Upper lobe of left lung (tissue), 6 donors: ENCODE data around the gene ACTR3C. TPM values are rescaled to one million over a fixed set of nuclear protein-coding genes. Genes with fewer than 3 reads are reported as not detected.

Source experiments
- ATAC-seq, 2 donors: fragments of 200-7000 bp; cut with Tn5 transposase; one replicate each; pipeline ENCODE4 v1.9.1; 2022; ENCODE audit warnings: mild to moderate bottlenecking in 2 of 2, moderate library complexity in 2 of 2; ENCODE audit not compliant: low FRiP score in 2 of 2
- DNase-seq, 2 donors: peaks; one replicate each; pipeline ENCODE4 v3.0.0-alpha.2; 2019 to 2020
- H3K27ac ChIP-seq, 4 donors: fragments of 200-600 bp; sonication (generic); one replicate each; pipeline ENCODE4 v1.5.1; 2016 to 2019
- H3K27me3 ChIP-seq, 4 donors: fragments of 200-600 bp; sonication (generic); one replicate each; pipeline ENCODE4 v1.5.1; 2017 to 2019
- H3K36me3 ChIP-seq, 4 donors: fragments of 200-600 bp; sonication (generic); one replicate each; pipeline ENCODE4 v1.5.1; 2016 to 2019
- H3K4me1 ChIP-seq, 4 donors: fragments of 200-600 bp; sonication (generic); one replicate each; pipeline ENCODE4 v1.5.1; 2018 to 2019
- H3K4me3 ChIP-seq, 4 donors: fragments of 200-600 bp; sonication (generic); one replicate each; pipeline ENCODE4 v1.5.1; 2017 to 2019; ENCODE audit warnings: mild to moderate bottlenecking in 2 of 4, moderate library complexity in 1 of 4
- H3K9me3 ChIP-seq, 4 donors: fragments of 200-600 bp; sonication (generic); one replicate each; pipeline ENCODE4 v1.5.1; 2018 to 2019
- EP300 ChIP-seq, 4 donors: sonication (generic); formaldehyde crosslinking; IDR thresholded peaks; one replicate each; pipeline ENCODE4 v1.5.1; 2017; ENCODE audit warnings: antibody characterized with exemption in 4 of 4, control low read depth in 2 of 4
- POLR2A ChIP-seq, 4 donors: fragments of 450-650 bp; IDR thresholded peaks; one replicate each; pipeline ENCODE4 v1.5.1; 2016 to 2017; ENCODE audit warnings: antibody characterized with exemption in 4 of 4, mild to moderate bottlenecking in 2 of 4
- POLR2AphosphoS5 ChIP-seq, 2 donors: sonication (generic); formaldehyde crosslinking; IDR thresholded peaks; one replicate each; pipeline ENCODE4 v1.5.1; 2017; ENCODE audit warnings: antibody characterized with exemption in 2 of 2
- WGBS, 2 donors: methylation state at CpG; one replicate each; pipeline ENCODE4 v1.1.5; 2017 to 2018; 5-methylcytosine and 5-hydroxymethylcytosine counted together
- total RNA-seq, 6 donors: library from RNA; depleted of rRNA in 4 of 6; stranded (reverse); fragments of >200 nt in 4 of 6; gene quantifications; one replicate each; pipeline versions ENCODE4 v1.1.0 to v1.2.1, GENCODE V29; 2016 to 2021
- TF ChIP-seq, protein P1 (sequence below), 6 experiments: fragments of 450-650 bp in 4 of 6; fragments of 200-600 bp in 2 of 6; sonication (generic) in 2 of 6; IDR thresholded peaks; one replicate each; pipeline ENCODE4 v1.5.1; 2016 to 2019; ENCODE audit warnings: antibody characterized with exemption in 6 of 6
- donor health status: DM: no; HTN: no; CAD: no; lungs with moderate emphysema.
- donor health status: DM: no; HTN: yes; CAD: no; lungs with severe emphysema.

Gene ACTR3C
- total RNA-seq, 6 donors from 2014 or later: 12.1 to 123 (median 24.1) TPM

DNA sequence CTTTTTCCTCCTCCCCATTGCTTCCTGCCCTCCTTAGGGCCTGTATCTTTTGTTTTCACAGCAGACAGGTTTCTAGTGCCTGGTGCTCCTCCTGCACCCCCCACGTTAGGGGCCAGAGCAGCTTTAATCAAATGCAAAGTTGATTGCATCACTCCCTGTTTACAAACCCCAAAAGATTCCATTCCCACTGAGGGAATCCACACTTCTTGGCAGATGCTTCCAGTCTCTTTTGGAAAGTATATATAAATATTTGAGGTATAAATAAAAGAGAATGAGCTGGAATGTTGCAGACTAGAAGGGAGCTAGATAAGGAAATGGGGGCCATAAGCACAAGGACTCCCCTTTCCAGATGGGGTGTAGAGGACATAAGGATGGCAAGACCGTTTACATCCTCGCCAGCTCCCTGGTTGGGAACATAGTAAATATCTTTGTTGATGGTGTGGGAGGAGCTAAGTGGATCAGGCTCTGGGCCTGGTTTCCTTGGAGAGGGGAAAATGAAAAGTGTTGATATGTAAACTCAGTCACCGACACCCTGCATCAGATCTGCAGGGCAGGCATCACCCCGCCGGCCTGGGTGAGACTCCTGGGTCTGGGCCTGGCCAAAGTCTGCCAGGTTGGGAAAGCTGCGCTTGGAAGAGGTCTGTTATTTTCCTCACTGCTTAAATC lies 11.9 kb upstream of the ACTR3C start:
- Histone ChIP-seq H3K4me1 (peaks cover 6 to 18% (median 13%) of the 10 kb centered on the region in 4 donors), H3K27ac (peak overlapping the region in 2 of 4 donors; percentile 23 to 61), H3K9me3 (no peaks in the 10 kb centered on the region), H3K36me3 (peaks cover 0 to 12% (median 2%) of the 10 kb centered on the region in 4 donors), H3K4me3 (no peak overlapping the region), H3K27me3 (peaks cover 0 to 4% (median 1%) of the 10 kb centered on the region in 4 donors)
- ATAC-seq: no peak
- WGBS, 2 donors: 56 to 64% methylated on average over 5 to 7 of the region's 7 CpGs
- no peak for DNase-seq
- TF ChIP-seq POLR2AphosphoS5 (IDR thresholded peaks at IDR 0.05) (no peak), POLR2A (IDR thresholded peaks at IDR 0.05) (peak in 1 of 4 donors; percentile 26), EP300 (IDR thresholded peaks at IDR 0.05) (no peak)
- TF ChIP-seq, protein P1, sequence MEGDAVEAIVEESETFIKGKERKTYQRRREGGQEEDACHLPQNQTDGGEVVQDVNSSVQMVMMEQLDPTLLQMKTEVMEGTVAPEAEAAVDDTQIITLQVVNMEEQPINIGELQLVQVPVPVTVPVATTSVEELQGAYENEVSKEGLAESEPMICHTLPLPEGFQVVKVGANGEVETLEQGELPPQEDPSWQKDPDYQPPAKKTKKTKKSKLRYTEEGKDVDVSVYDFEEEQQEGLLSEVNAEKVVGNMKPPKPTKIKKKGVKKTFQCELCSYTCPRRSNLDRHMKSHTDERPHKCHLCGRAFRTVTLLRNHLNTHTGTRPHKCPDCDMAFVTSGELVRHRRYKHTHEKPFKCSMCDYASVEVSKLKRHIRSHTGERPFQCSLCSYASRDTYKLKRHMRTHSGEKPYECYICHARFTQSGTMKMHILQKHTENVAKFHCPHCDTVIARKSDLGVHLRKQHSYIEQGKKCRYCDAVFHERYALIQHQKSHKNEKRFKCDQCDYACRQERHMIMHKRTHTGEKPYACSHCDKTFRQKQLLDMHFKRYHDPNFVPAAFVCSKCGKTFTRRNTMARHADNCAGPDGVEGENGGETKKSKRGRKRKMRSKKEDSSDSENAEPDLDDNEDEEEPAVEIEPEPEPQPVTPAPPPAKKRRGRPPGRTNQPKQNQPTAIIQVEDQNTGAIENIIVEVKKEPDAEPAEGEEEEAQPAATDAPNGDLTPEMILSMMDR (IDR thresholded peaks at IDR 0.05): no peak

DNA sequence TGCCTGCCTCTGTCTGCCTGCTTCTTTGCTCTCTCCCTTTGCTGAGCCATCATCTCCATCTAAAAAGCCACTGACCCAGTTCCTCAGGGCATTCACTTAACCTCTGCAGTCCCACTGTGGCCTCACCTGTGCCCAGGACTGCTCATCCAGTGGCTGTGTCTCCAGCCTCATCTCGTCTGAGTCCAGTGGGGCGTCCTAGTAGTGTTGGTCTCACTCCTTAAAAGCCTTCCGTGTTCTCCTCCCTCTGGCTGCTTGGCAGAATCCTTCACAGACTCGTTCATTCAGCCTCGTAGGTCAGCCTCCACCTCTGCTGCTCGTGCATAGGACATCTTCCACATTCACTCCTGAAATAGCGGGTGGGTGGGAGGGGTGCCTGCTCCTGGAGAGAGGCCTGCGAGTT lies 10.8 kb upstream of the ACTR3C start:
- DNase-seq: no peak
- Histone ChIP-seq H3K4me3 (no peak overlapping the region), H3K27ac (peak overlapping the region in 1 of 4 donors; percentile 56), H3K4me1 (peaks cover 3 to 16% (median 5%) of the 10 kb centered on the region in 4 donors), H3K36me3 (peaks cover 0 to 21% (median 7%) of the 10 kb centered on the region in 4 donors), H3K27me3 (no peaks in the 10 kb centered on the region), H3K9me3 (no peaks in the 10 kb centered on the region)
- ATAC-seq: no peak
- WGBS, 2 donors: 90 to 97% methylated on average over 7 to 8 of the region's 8 CpGs
- TF ChIP-seq EP300 (IDR thresholded peaks at IDR 0.05) (no peak), POLR2AphosphoS5 (IDR thresholded peaks at IDR 0.05) (no peak), POLR2A (IDR thresholded peaks at IDR 0.05) (no peak)
- TF ChIP-seq, protein P1 (IDR thresholded peaks at IDR 0.05): no peak

- 92 to 94% methylated on average over 9 to 10 of the region's 10 CpGs for WGBS, 2 donors
Observed at GRCh38 chr7:150333659-150334058, 10.3 kb upstream of the ACTR3C start.

DNA sequence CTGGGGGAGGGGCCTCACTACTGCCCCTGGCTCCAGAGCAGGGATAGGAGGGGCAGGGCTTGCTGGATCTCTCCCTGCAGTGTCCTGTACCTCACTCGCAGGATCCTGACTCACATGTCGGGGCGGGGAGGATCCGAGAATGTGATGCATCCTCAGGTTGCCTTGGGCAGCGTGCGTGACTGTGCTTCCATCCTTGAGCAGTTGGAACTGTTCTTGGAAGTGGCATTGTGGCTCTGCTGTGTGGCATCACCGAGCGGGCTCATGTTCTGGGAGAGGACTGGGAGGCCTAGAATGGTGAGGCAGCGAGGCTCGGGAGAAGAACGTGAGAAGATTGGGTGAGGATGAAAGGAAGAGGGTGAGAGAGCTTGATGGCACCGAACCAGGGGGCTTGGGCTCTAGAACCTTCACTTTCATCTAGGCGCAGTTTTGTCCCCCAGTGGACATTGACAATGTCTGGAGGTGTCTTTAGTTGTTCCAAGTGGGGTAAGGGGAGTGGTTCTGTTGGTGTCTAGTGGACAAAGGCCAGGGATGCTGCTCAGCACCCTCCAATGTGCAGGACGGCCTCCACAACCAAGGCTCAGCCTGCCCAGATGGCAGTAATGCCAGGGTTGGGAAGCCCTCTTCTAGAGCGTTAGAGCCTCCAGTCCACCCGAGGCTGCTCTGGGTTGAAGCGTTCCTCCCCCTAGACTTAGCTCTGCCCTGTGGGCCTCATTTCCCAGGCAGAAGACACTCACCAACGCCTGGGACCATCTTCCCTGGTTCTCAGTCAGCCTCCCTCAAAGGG lies 9.7 kb upstream of the ACTR3C start:
- peaks cover 0 to 16% (median 5%) of the 10 kb centered on the region in 4 donors for H3K4me1 ChIP-seq
- ATAC-seq (no peak), DNase-seq (no peak)
- no peaks in the 10 kb centered on the region for H3K9me3 ChIP-seq
- H3K4me3 ChIP-seq: no peak overlapping the region
- no peaks in the 10 kb centered on the region for H3K27me3 ChIP-seq
- TF ChIP-seq POLR2A (IDR thresholded peaks at IDR 0.05) (no peak), EP300 (IDR thresholded peaks at IDR 0.05) (no peak), POLR2AphosphoS5 (IDR thresholded peaks at IDR 0.05) (no peak)
- TF ChIP-seq, protein P1 (IDR thresholded peaks at IDR 0.05): no peak
- H3K36me3 ChIP-seq: peaks cover 0 to 31% (median 9%) of the 10 kb centered on the region in 4 donors
- WGBS, 2 donors: 94 to 97% methylated on average over 18 of the region's 18 CpGs
- H3K27ac ChIP-seq: no peak overlapping the region

More at GRCh38 chr7:150333659-150334058, 10.3 kb upstream of the ACTR3C start:
- ATAC-seq (no peak), DNase-seq (no peak)
- H3K36me3 ChIP-seq: peaks cover 0 to 26% (median 8%) of the 10 kb centered on the region in 4 donors
- peaks cover 0 to 16% (median 5%) of the 10 kb centered on the region in 4 donors for H3K4me1 ChIP-seq
- no peak overlapping the region for H3K27ac ChIP-seq
- no peaks in the 10 kb centered on the region for H3K9me3 ChIP-seq
- no peak for TF ChIP-seq EP300 (IDR thresholded peaks at IDR 0.05)
- TF ChIP-seq POLR2A (IDR thresholded peaks at IDR 0.05): no peak
- no peak for TF ChIP-seq POLR2AphosphoS5 (IDR thresholded peaks at IDR 0.05)
- TF ChIP-seq, protein P1 (IDR thresholded peaks at IDR 0.05): no peak
- no peaks in the 10 kb centered on the region for H3K27me3 ChIP-seq
- no peak overlapping the region for H3K4me3 ChIP-seq
